ENCODE results near the gene ZDHHC5.
"Not testable (repeated sequence)": the region's sequence is repeated elsewhere in the genome, so short reads cannot be mapped to it uniquely, and the experiment has no call there.

Gene ZDHHC5

GRCh38 chr11:57644748-57645688 lies 22.9 kb upstream of the ZDHHC5 start:
- no peak for DNase-seq (ENCODE audit: low spot score)

GRCh38 chr11:57645689-57646085 lies 22.2 kb upstream of the ZDHHC5 start:
- no peak for DNase-seq (ENCODE audit: low spot score)

DNA sequence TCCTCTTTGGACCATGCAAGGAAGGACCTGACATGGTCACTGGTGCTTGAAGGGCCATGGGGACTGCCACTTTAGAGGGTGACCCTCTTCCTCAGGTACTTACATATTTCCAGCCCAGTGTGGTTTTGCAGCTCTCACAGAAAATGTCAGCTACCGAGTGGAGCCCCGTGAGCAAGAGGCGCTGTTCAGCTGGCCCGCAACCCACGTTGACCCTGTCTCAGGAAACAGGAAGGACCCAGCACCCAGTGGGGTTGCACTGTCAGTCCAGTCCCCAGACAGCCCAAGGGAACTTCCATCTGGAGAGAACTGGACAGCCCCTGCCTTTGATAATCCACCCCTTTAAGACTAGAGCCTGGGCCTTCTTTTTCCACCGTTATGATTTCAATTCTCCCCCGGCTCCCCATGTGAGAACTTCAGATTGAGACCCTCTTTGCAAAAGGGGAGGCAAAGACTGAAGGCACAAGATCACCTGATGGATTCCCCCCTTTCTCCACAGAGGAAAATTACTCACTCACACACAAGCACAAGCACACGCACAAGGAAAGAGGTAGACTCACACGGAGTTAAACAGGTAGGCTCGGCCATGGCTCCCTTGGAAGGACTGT lies 21.6 kb upstream of the ZDHHC5 start:
- no peak for DNase-seq (ENCODE audit: low spot score)

DNA sequence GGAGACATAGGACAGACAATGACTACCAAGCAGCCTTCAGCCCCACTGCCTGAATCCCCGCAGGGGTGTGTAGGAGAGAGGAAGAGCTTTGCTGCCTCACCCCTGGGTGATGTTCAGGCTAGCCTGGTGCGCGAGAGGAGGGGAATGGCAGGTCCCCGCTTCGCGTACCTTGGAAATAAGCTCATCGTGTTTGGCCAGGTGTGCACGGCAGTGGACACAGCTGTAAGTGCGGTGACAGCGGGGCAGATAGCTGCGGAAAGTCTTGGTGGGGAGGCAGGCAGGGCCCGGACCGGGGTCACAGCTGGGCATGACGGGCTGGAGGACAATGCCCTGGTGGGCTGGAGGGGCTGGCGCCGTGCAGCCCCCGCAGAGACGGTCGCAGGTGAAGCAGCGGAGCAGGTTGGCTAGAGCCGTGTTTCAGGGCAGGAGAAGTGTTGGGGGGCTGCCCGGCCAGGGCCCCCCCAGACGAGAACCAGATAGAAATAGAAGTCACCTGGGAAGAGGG lies 21.1 kb upstream of the ZDHHC5 start:
- no peak for DNase-seq (ENCODE audit: low spot score)

- no peak for DNase-seq (ENCODE audit: low spot score)
These were observed 20.5 kb upstream of the ZDHHC5 start for GRCh38 chr11:57647372-57647771.

- no peak for DNase-seq (ENCODE audit: low spot score)
These were observed 19.7 kb upstream of the ZDHHC5 start for GRCh38 chr11:57647960-57648800.

DNA sequence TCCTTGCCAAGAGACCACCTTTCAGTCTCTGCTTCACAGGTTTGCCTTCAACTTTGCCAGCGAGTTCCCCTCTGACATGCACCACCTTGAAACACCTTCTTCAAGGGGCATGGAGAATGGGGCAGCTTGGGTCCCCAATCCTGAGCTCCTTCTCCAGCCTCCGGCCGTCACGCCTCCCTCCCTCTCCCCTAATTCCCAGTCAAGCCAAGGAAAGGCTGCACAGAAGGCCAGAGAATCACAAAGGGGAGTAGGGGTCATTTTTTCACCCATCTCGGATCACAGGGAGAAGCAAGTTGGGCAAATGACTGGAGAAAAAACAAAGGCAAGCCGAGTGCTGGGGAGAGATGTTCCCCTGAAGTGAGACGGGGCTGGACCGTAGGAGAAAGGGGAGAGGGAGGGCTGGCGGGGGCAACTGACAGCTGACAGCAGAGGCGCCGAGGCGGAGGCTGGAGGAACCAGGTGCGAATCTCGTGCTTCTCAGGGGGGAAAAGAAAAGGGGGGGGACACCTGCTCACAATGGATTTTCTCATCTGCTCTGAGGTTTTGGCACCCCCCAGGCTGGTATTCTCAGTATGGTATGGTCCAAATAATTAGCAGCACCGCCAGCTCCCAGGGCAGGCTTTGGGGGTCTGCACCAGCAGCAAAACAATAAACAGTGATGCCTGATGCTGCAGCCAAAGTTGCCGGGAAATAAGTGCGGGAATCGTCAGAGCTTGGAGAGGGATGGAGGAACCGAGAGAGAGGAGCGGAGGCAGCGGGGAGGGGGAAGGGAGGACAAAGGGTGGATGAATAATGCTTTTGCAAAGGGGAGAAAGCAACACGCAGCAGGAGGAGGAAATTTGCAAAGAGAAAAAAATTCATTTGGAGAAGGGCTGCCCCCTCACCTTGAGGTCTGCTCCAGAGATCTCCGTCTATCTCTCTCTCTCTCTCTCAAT lies 18.8 kb upstream of the ZDHHC5 start:
- no peak for DNase-seq (ENCODE audit: low spot score)

DNA sequence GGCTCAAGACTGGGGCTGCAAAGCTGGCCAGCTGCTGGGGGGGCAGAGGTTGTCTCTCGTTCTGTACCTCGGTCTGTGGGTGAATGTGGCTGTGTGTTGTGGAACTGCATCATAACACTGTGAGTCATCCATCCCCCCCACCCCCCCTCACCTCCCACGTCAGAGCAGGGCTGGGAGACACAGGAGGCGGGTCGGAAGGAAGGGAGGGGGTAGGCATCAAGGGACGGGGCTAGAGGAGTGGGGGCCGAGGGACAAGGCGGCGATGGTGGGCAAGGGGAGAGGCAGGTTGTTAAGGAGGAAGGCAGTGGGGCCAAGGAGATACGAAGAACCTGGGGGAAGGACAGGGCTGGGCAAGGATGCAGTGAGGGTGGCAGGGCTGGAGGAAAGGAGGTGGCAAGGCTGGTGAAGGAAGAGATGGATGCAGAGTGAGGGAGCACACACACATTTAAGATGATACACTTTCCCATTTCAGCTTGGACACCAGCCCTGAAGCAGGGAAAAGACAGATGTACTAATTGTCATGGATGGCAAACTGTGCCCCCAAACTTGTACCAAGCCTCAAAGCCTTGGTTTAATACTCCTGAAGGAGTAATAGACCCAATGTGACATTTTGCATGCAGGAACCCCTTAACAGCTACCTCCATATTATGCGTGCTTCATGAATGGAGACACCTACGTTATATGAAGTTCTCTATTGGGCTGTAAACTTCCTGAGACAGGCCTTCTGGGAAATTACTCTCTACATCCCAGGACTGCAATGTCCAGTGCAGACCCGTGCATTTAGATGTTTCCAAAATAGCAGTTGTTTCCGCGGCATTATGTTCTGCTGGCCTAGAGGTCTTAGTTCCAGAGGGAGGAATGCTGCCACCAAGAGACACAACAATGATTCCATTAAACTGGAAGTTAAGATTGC lies 17.8 kb upstream of the ZDHHC5 start, which contains the start of gene YPEL4:
Gene YPEL4, minus strand, starts transcription at position 87 of the 913 bp plus-strand sequence. CDS start 2,805 bp downstream, outside the sequence.
- peak; percentile 89 for DNase-seq (ENCODE audit: low spot score)

DNA sequence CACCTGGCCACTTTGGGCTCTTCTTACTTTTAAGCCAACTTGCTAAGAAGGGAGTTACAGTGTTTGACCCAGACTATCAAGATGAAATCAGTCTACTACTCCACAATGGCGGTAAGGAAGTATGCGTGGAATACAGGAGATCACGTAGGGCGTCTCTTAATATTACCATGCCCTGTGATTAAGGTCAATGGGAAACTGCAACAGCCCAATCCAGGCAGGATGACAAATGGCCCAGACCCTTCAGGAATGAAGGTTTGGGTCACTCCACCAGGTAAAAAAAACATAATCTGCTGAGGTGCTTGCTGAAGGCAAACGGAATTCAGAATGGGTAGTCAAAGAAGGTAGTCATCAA lies 17.2 kb upstream of the ZDHHC5 start:
- no peak for DNase-seq (ENCODE audit: low spot score)

DNA sequence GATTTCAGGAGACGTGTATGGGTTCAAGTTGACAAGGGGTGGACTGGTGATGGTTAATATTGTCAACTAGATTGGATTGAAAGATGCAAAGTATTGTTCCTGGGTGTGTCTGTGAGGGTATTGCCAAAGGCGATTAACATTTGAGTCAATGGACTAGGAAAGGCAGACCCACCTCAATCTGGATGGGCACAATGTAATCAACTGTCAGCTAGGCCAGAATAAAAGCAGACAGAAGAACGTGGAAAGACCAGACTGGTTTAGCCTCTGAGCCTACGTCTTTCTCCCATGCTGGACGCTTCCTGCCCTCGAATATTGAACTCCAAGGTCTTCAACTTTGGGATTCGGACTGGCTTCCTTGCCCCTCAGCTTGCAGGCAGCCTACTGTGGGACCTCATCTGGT lies 16.5 kb upstream of the ZDHHC5 start:
- no peak for DNase-seq (ENCODE audit: low spot score)

DNA sequence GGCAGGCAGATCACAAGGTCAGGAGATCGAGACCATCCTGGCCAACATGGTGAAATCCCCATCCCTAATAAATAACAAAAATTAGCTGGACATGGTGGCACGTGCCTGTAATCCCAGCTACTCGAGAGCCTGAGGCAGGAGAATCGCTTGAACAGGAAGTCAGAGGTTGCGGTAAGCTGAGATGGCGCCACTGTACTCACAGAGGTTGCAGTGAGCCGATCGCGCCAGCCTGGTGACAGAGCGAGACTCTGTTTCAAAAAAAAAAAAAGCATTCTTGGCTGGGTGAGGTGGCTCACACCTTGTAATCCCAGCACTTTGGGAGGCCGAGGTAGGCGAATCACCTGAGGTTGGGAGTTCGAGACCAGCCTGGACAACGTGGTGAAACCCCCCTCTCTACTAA lies 15.7 kb upstream of the ZDHHC5 start:
- DNase-seq (ENCODE audit: low spot score) = not testable (repeated sequence)

- no peak for DNase-seq (ENCODE audit: low spot score)
These were observed 15.3 kb upstream of the ZDHHC5 start for GRCh38 chr11:57652662-57653061.

- no peak for DNase-seq (ENCODE audit: low spot score)
These were observed 14.8 kb upstream of the ZDHHC5 start for GRCh38 chr11:57653163-57653562.

- DNase-seq (ENCODE audit: low spot score) = no peak
These were observed 11.1 kb upstream of the ZDHHC5 start for GRCh38 chr11:57656885-57657193.

GRCh38 chr11:57657194-57658022 lies 10.5 kb upstream of the ZDHHC5 start, which contains the start of gene CLP1:
CLP1 (plus strand) TSS chr11:57657762; CDS start chr11:57659477, 1,715 bp downstream.
- DNase-seq (ENCODE audit: low spot score) = peak; percentile 99

GRCh38 chr11:57658023-57658361 lies 9.9 kb upstream of the ZDHHC5 start:
- no peak for DNase-seq (ENCODE audit: low spot score)

- DNase-seq (ENCODE audit: low spot score) = no peak
These were observed 8.2 kb upstream of the ZDHHC5 start for GRCh38 chr11:57659669-57660068.

DNA sequence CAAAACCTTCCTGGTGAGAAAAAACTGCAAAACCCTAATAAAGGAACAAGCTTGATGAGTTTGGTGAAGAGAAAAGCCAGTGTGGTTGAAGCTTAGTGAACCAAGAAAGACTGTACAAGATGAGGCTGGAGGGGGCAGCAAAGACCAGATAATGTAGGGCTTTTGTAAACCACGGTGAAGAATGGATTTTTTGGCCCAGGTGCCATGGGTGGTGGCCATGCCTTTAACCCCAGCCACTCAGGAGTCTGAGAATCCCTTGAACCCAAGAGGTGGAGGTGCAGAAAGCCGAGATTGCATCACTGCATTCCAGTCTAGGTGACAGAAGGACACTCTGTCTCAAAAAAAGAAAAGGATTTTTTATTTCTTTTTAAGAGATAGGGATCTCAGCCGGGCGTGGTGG lies 5.0 kb upstream of the ZDHHC5 start:
- DNase-seq (ENCODE audit: low spot score) = no peak

DNA sequence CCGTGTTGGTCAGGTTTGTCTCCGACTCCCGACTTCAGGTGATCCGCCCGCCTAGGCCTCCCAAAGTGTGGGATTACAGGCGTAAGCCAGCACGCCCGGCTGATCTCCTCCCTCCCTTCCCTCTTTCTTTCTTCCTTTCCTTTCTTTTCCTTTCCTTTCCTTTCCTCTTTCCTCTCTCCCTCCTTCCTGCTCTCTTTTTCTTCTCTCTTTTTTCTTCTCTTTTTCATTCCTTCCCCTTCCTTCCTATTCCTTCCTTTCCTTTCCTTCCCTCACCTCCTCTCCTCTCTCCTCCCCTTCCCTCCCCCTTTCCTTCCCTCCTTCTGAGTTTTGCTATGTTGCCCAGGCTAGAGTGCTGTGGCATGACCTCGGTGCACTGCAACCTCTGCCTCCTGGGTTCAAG lies 3.9 kb upstream of the ZDHHC5 start:
- no peak for DNase-seq (ENCODE audit: low spot score)

All from putamen (tissue), 1 donor.